GM20000 (cell line): Measurements from ENCODE around the gene TRA2A.
A peak's percentile ranks its signal among the peaks of the same experiment; 100 is the strongest.
"Not testable (repeated sequence)": the region's sequence is repeated elsewhere in the genome, so short reads cannot be mapped to it uniquely, and the experiment has no call there.

Experiments
- DNase-seq: peaks from one replicate; pipeline ENCODE4 v3.0.0; 2012; ENCODE audit warnings: low spot score
- TF ChIP-seq, protein P1 (sequence below): IDR thresholded peaks from 2 replicates; pipeline ENCODE4 v1.5.1; 2012; ENCODE audit warnings: mild to moderate bottlenecking, control low read depth; ENCODE audit errors: extremely low read depth, missing control alignments

Gene TRA2A

DNA sequence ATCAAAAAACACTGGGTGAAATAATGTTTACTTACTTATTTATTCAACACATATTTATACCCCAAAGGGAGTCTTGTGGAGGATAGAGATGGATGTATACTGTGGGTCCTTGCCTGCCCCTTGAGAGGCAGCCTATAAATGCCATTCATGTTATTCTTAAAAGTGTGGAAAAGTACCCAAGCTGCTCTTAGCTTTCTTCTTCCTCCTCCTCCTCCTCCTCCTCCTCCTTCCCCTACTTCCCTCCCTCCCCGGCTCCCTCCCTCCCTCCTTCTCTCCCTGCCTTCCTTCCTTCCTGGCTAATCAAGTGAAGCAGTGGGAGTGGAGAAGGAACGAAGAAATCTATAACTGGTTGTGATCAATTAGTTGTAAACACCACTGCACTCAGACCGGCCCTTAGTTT is 40.3 kb downstream of the TRA2A start:
- no peak for DNase-seq
- TF ChIP-seq, protein P1, sequence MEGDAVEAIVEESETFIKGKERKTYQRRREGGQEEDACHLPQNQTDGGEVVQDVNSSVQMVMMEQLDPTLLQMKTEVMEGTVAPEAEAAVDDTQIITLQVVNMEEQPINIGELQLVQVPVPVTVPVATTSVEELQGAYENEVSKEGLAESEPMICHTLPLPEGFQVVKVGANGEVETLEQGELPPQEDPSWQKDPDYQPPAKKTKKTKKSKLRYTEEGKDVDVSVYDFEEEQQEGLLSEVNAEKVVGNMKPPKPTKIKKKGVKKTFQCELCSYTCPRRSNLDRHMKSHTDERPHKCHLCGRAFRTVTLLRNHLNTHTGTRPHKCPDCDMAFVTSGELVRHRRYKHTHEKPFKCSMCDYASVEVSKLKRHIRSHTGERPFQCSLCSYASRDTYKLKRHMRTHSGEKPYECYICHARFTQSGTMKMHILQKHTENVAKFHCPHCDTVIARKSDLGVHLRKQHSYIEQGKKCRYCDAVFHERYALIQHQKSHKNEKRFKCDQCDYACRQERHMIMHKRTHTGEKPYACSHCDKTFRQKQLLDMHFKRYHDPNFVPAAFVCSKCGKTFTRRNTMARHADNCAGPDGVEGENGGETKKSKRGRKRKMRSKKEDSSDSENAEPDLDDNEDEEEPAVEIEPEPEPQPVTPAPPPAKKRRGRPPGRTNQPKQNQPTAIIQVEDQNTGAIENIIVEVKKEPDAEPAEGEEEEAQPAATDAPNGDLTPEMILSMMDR, result no peak

DNA sequence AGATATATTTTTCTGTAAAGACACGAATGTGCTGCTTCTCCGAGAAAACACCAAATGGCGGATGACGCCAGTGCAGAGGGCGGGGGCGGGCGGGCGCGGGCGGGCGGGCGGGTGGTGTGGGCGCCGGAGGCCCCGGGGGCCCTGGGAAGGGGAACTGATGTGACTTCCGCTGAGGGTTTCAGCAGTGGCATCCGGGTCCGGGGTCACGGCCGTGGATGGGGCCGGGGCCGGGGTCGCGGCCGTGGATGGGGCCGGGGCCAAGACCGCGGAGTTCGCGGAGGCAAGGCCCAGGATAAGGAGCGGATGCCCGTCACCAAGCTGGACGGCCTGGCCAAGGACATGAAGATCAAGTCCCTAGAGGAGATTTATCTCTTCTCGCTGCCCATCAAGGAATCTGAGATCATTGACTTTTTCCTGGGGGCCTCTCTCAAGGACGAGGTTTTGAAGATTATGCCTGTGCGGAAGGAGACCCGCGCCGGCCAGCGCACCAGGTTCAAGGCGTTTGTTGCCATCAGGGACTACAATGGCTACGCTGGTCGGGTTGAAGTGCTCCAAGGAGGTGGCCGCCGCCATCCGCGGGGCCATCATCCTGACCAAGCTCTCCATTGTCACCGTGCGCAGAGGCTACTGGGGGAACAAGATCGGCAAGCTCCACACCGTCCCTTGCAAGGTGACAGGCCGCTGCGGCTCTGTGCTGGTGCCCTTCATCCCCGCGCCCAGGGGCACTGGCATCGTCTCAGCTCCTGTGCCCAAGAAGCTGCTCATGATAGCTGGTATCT is 41.2 kb downstream of the TRA2A start:
- TF ChIP-seq, protein P1, result no peak

DNA sequence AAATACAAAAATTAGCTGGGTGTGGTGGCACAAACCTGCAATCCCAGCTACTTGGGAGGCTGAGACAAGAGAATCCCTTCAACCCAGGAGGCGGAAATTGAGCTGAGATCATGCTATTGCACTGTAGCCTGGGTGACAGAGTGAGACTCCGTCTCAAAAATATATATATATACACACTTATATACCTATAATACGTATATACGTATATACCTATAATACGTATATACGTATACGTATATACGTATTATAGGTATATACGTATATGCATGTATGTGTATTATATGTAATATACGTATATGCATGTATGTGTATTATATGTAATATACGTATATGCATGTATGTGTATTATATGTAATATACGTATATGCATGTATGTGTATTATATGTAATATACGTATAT is 43.1 kb downstream of the TRA2A start:
- DNase-seq, result not testable (repeated sequence)

More for the DNA sequence above, 41.2 kb downstream of the TRA2A start:
- DNase-seq, result peak; percentile 78

DNA sequence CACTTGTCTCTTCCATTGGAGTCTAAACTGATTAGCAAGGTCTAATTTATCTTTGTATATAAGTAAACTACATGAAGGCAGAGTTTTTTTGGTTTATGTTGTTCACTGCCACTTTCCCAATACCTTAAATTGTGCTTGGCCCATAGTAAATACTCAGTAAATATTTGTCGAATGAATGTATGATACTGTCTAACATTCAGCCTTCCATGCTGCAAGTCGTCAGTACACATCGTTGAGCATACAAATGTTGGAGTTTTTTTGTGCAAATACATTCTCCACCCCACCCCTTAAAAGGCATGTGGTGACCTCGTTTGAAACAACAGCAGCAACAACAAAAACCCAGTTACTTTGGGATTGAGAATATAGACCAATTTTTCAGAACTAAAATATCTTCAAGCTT is 44.1 kb downstream of the TRA2A start:
- DNase-seq, result no peak
- TF ChIP-seq, protein P1, result no peak

DNA sequence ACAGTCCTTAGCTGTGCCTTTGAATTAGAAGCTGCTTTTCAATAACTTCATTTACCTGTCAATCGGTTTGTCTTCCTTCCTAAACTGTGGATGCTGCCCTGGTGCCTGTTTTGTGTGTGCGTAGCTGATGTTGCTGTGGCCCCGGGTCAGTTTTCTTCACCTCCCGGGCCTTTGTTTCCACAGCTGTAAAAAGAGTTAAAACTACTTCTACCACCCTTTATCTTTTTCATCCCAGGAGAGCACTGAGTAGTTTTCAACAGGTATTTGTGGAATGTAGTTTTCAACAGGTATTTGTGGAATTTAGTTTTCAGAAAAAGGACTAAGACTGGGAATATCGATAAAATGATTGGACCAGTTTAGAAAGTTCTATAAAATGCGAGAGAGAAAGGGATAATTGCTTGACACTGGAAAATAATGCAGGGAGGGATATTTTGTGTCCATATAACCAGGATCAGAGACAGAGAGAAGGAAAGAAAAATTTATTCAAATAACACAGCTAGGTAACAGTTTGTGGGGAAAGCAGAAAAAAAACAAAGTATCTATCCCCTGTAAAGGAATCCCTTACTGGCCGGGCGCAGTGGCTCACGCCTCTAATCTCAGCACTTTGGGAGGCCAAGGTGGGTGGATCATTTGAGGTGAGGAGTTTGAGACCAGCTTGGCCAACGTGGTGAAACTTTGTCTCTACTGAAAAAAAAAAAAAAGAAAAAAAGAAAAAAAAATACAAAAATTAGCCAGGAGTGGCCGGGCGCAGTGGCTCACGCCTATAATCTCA is 45.6 kb downstream of the TRA2A start:
- DNase-seq, result no peak
- TF ChIP-seq, protein P1, result no peak

DNA sequence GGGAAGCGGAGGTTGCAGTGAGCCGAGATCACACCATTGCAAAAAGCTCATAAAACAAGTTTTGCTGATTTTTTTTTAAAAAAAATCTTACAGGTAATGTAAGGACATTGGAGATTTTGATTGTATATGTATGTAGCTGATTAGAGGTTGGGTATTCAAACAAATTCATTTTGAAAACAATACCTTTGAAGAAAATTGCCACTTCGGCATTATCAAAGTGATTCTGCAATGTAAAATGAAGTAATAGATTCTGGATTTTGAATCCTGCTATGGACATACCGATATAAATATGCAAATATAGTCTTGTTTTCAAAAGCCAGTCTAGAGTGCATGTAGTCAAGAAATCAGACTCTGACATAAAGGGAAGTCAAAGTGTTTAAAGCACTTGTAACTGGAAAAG is 49.1 kb downstream of the TRA2A start:
- TF ChIP-seq, protein P1, result no peak
- no peak for DNase-seq

DNA sequence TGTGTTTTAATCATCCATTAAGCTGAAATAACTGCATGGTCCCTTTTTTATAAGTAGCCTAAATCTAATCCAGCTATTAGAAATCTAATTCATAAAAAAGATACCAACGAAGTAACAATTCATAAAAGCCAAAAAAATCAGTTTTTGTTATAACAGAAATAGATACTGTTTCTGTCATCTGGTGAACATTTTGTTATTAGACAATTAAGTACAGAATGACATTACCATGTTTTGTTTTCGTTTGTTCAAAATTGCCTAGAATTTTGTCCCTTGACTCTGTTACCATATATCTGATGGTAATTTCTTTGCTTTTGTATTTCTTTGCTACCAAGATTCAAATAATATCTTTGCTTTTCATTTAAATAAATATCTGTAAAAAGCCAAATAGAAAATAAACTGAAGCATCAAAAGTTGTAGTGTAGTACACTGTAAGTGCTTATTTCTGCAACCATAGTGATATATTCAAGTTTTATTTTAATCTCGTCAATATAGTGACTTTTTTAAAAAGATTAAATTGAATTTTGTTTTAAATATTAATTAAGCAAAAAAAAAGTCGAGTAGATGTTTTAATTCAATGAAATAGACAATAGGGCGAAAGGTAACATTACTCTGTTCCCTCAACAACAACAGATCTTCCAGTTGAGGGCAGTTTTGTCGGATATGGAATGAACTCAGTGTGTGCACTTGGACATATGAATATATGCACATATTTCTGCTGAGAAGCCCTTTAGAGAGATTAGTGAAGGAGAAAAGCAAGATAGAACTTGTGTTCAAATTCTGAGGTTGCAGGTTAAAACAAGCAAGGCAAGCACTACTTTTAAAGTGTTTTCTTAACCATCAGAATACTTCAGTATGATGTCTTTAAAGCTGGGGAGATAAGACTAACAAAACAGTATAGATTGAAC is 53.6 kb downstream of the TRA2A start:
- TF ChIP-seq, protein P1, result no peak
- no peak for DNase-seq
